Measurements from ENCODE around the gene SLC35E2B. TPM values are rescaled to one million over a fixed set of nuclear protein-coding genes. Genes with fewer than 3 reads are reported as not detected.
A peak's percentile ranks its signal among the peaks of the same experiment; 100 is the strongest.
"Not testable (repeated sequence)": the region's sequence is repeated elsewhere in the genome, so short reads cannot be mapped to it uniquely, and the experiment has no call there.

The SLC35E2B gene
- total RNA-seq, 4 donors from 2014 or later, result 34.0 to 59.9 (median 48.8) TPM

DNA sequence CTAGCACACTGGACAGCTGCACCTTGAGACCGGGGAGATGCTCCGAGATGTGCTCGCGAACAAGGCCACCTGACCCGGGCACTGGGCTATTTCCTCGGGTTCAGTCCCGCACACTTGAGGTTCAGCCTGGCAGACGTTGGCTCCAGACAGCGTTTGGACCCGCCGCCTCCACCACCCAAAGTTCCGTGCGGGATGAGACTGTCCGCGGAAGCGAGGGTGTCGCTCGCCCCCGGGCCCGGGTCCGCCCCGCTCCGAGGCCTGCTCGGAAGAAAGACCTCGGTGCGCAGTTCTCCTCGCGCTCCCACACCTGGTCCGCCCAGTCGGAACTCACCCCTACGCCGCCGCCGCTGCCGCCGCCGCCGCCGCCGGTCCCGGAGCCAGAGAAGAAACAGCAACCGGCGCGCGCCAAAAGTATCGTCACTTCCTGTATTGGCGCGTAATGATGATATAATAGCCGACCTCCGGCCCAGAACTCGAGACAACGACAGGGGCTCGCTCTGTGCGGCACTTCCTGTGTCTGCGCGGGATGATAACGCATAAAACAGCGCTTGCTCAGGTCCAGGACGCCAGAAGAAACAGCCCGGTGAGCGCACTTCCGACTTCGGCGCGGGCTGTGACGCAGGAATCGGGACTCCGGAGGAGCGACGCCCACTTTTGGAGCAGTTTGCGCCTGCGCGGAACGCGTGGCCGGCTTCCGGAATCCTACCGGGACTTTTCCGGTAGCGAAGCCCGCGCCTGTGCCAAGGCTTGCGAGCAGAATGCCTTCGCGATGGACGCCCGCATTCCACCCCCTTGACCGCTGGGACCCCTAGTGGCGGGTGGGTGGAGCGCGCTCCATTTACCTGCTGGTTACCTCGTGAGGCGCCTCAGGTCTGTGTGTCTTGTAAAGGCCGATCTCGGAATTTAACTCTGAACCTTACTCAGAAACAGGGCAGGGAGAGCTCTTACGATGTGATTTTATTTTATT is 33.7 kb downstream of the SLC35E2B start, which contains the start of gene CDK11B:
CDK11B (minus strand) TSS at position 422 of the 967 bp plus-strand sequence. CDS start 1,519 bp downstream, outside the sequence.
- Histone ChIP-seq H3K4me1 (peaks cover 21% of the 10 kb centered on the region), H3K36me3 (peaks cover 24% of the 10 kb centered on the region), H3K4me3 (peak within 1 kb of the TSS; percentile 83), H3K27ac (peak within 1 kb of the TSS; percentile 100)
- DNase-seq (ENCODE audit: low spot score in 2 of 2), result peak; percentile 93 to 96
- H3K9me3 ChIP-seq, H3K27me3 ChIP-seq: not testable (repeated sequence)
- WGBS, result under 1% methylated on average over 23 of the region's 96 CpGs
- TF ChIP-seq, protein P1, sequence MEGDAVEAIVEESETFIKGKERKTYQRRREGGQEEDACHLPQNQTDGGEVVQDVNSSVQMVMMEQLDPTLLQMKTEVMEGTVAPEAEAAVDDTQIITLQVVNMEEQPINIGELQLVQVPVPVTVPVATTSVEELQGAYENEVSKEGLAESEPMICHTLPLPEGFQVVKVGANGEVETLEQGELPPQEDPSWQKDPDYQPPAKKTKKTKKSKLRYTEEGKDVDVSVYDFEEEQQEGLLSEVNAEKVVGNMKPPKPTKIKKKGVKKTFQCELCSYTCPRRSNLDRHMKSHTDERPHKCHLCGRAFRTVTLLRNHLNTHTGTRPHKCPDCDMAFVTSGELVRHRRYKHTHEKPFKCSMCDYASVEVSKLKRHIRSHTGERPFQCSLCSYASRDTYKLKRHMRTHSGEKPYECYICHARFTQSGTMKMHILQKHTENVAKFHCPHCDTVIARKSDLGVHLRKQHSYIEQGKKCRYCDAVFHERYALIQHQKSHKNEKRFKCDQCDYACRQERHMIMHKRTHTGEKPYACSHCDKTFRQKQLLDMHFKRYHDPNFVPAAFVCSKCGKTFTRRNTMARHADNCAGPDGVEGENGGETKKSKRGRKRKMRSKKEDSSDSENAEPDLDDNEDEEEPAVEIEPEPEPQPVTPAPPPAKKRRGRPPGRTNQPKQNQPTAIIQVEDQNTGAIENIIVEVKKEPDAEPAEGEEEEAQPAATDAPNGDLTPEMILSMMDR (IDR thresholded peaks at IDR 0.05), result peak in 1 of 2 donors; percentile 23
- peak in 1 of 2 donors; percentile 60 for TF ChIP-seq POLR2A (IDR thresholded peaks at IDR 0.05)
- TF ChIP-seq POLR2AphosphoS5 (IDR thresholded peaks at IDR 0.05), result peak; percentile 23 to 87 (median 79)

DNA sequence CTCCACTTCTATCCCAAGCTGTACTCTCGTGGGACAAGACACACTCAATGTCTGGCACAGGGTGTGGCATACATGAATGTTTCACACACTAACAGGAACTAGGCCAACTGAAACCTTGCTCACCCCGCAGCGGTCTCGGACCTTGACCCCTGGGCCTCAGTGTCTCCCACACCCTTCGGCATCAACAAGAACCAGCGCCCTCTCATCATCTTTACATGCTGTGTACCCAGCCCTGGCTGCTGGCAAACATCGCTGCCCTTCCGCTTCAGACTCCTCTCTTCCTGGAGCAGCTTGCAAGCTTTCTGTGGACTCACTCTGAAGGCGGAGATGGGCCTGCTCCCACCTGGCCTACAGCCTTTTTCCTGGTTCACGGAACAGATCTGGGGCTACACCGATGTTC is 44.3 kb downstream of the SLC35E2B start:
- H3K27ac ChIP-seq, H3K4me3 ChIP-seq, H3K4me1 ChIP-seq, H3K9me3 ChIP-seq, H3K27me3 ChIP-seq: not testable (repeated sequence)
- peaks cover 64% of the 10 kb centered on the region for H3K36me3 ChIP-seq
- WGBS, result 93% methylated on average over 11 of the region's 11 CpGs
- peak in 1 of 2 donors; percentile 54 for DNase-seq (ENCODE audit: low spot score in 2 of 2)

DNA sequence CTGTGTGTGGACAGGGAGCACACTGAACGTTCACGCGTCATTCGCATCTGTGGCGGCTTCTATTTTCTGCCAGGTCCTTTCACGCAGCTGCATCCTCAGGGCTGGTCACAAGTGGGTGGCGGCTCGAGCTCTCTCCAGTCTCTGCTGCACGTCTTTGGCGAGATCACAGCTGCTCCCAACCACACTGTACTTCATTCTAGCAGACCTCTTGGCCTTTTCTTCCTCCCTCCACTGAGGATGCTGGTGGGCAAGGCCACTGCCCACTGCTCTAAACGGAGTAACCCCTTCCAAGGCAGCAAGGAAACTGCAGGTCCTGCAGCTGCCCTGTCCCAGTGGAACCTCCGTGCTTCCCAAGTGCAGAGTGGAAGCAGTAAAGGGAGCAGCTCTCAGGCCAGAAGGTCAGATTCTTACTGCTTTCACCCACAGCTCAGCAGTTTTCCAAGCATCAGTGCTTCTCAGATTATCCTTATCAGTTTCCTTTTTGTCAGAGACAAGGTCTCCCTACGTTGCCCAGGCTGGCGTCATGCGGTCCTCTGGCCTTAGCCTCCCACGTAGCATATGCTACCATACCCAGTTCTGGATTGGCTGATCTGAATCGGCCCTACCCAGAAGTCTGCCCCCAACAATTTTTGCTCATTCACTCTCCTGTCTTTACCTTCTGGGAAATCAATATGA is 44.9 kb downstream of the SLC35E2B start:
- H3K9me3 ChIP-seq, H3K4me1 ChIP-seq, H3K27me3 ChIP-seq, H3K4me3 ChIP-seq, H3K27ac ChIP-seq: not testable (repeated sequence)
- peaks cover 59% of the 10 kb centered on the region for H3K36me3 ChIP-seq
- 92% methylated on average over 17 of the region's 17 CpGs for WGBS
- DNase-seq (ENCODE audit: low spot score in 2 of 2), result peak in 1 of 2 donors; percentile 41

DNA sequence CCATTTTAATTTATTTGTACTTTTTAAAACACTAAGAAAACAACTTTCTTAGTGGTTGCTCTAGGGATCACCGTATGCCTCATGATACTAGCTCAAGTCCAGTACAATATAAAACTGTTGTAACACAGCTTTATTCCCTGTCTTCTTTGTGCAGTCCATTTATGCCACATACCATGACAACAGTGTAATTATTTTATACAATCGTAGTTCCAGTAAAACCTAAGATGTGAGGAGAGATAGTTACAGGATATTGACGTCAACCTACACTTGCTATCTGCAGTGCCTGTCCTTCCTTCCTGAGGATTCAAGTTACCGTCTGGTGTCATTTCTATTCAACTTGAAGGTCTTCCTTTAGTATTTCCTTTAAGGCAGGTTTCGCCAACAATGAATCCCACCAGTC is 46.3 kb downstream of the SLC35E2B start:
- not testable (repeated sequence) for H3K27me3 ChIP-seq; H3K9me3 ChIP-seq; H3K4me1 ChIP-seq; H3K4me3 ChIP-seq; DNase-seq (ENCODE audit: low spot score in 2 of 2); H3K27ac ChIP-seq
- peaks cover 45% of the 10 kb centered on the region for H3K36me3 ChIP-seq
- WGBS, result 92% methylated on average over 5 of the region's 5 CpGs

DNA sequence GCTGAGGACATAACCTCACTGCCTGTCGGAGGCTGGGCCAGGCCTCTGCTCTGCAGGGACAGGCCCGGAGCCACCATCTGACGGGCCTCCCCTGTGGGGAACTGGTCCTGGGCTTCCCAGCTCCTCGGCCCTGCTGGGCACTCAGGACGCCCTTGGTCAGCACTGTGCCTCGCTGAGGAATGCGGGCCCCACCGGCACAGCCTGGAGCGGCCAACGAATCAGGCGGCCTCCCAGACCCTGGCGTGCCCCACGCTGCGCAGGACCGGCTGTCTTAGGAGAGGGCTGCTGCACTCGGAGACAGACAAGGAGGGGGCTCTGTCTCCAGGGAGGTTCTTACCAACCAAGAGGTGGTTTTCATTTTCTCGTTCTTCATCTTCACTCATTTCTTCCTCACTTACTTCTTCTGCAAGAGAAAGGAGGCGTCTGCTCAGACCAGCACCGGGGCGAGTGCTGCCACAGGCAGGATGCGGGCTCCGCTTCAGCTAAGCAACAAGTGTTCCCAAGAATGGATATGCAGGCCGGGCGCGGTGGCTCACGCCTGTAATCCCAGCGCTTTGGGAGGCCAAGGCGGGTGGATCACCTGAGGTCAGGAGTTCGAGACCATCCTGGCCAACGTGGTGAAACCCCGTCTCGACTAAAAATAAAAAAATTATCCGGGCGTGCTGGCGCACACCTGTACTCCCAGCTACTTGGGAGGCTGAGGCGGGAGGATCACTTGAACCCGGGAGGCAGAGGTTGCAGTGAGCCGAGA is 51.7 kb downstream of the SLC35E2B start:
- not testable (repeated sequence) for H3K27ac ChIP-seq; H3K9me3 ChIP-seq; H3K4me1 ChIP-seq; H3K27me3 ChIP-seq; DNase-seq (ENCODE audit: low spot score in 2 of 2); H3K4me3 ChIP-seq
- 96% methylated on average over 15 of the region's 38 CpGs for WGBS
- peaks cover 38% of the 10 kb centered on the region for H3K36me3 ChIP-seq

DNA sequence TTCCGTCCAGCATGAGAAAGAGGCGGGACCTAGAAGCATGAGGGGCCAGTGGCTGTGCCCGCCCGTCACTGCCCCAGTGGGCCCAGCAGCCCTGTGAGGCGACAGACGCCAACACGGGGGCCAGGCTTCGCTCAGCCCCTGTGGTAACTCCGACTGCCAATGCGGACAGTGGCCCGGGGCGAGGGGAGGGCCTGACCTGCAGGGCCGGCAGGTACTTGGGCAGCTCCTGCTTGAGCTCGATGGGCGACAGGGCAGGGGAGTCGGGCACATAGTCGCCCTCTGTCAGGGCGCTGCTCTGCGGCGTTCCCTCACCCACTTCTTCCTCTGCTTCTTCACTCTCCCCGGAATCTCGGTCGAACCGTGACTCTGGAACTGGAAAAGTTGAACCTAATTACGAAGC is 52.5 kb downstream of the SLC35E2B start:
- not testable (repeated sequence) for H3K27me3 ChIP-seq; H3K4me3 ChIP-seq; H3K27ac ChIP-seq; H3K4me1 ChIP-seq; H3K9me3 ChIP-seq; DNase-seq (ENCODE audit: low spot score in 2 of 2)
- WGBS, result 100% methylated on average over 4 of the region's 25 CpGs
- peaks cover 38% of the 10 kb centered on the region for H3K36me3 ChIP-seq

DNA sequence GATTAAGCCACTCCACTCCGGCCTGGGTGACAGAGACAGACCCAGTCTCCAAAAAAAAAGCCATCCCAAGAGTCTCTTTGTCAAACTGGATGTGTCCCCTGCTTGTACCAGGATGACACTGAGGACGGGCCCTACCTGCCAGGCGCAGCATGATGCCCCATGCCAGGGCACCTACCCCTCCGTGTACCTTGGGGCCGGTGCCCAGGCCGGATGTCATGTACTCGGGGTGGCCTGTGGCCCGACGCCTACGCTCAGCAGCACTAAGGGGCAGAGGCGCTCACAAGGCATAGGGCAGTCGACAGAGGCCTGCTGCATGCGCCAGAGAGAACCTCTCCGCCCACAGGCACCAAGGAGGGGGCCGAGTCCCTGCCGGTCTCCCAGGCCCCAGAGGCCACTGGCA is 53.2 kb downstream of the SLC35E2B start:
- H3K9me3 ChIP-seq; H3K4me3 ChIP-seq; H3K4me1 ChIP-seq; H3K27me3 ChIP-seq; H3K27ac ChIP-seq; DNase-seq (ENCODE audit: low spot score in 2 of 2): not testable (repeated sequence)
- WGBS, result no CpG with 5 or more reads among the region's 16 CpGs
- H3K36me3 ChIP-seq, result peaks cover 38% of the 10 kb centered on the region

DNA sequence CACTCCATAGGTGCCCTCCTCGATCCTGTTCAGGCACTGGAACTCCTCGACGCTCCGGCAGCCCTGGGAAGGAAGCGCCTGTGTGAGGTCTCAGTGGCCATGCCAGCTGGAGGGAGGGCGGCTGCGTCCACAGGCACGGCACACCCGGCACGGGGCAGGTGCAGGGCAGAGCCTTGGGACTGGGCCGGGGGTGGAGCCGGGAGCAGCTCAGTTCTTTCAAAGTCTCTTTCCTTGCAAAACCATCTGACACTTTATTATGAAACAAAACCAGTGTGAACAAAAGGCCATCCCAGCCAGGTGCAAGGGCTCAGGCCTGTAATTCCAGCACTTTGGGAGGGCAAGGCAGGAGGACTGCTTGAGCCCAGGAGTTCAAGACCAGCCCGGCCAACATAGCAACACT is 54.1 kb downstream of the SLC35E2B start:
- not testable (repeated sequence) for H3K27me3 ChIP-seq; H3K4me1 ChIP-seq; H3K4me3 ChIP-seq; H3K9me3 ChIP-seq; H3K27ac ChIP-seq; DNase-seq (ENCODE audit: low spot score in 2 of 2)
- H3K36me3 ChIP-seq, result peaks cover 38% of the 10 kb centered on the region
- WGBS, result 71% methylated on average over 1 of the region's 13 CpGs

DNA sequence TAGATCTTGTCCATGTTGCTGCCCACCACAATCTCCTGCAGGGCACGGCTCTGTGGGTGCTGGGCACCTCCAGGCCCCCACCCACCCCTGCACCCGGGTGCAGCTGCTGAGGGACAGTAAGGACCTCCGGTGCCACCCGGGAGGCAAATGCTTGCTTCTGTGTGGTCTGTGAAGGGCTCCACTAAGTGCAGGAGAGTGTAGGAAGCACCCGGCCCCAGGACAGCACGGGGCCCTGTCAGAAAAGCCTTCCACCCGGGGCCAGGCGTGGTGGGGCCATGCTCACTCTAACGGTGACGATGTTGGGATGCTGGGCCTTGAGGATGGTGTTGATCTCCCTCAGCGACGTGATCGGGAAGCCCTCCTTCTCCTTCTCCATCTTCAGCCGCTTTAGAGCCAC is 55.1 kb downstream of the SLC35E2B start:
- peak in 1 of 2 donors; percentile 56 for DNase-seq (ENCODE audit: low spot score in 2 of 2)
- H3K36me3 ChIP-seq, result peaks cover 38% of the 10 kb centered on the region

DNA sequence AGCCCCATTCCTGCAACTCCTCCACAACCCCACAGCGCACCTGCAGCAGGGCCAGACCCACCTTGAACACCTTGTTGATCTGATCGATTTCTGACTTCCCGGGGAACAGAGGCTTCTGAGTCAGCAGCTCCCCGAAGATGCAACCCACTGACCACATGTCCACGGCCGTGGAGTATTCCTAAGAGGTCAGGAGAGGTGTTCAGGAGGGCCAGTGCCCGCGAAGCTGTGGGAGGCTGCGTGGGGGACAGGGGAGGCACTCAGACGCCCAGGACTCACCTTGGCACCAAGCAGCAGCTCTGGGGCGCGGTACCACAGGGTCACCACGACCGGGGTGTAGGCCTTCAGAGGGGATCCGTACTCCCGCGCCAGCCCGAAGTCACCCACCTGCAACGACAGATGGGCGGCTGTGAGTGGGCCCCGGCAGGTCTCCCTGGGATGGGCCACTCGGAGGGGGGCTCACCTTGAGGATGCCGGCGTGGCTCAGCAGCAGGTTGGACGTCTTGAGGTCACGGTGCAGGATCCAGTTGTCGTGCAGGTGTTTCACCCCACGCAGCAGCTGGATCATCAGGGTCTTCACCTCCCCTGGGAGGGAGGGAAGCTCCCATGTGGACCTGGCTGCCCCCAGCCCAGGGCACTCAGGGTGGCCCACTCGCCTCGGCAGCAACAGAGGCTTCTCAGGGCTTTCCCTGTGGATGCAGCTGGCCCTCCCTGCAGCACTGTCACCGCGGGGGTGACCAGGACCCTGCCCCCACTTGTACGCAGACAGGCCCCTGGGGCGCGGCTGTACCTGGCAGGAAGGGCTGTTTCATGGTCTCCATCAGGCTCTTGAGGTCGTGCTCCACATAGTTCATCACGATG is 55.7 kb downstream of the SLC35E2B start:
- not testable (repeated sequence) for H3K27ac ChIP-seq, H3K27me3 ChIP-seq, H3K9me3 ChIP-seq, H3K4me3 ChIP-seq, H3K4me1 ChIP-seq
- H3K36me3 ChIP-seq, result peaks cover 38% of the 10 kb centered on the region
- 92% methylated on average over 32 of the region's 37 CpGs for WGBS
- DNase-seq (ENCODE audit: low spot score in 2 of 2), result peak in 1 of 2 donors; percentile 57

More for the DNA sequence above, 55.1 kb downstream of the SLC35E2B start:
- H3K27ac ChIP-seq, H3K4me3 ChIP-seq, H3K27me3 ChIP-seq, H3K4me1 ChIP-seq, H3K9me3 ChIP-seq: not testable (repeated sequence)
- 84% methylated on average over 14 of the region's 14 CpGs for WGBS

DNA sequence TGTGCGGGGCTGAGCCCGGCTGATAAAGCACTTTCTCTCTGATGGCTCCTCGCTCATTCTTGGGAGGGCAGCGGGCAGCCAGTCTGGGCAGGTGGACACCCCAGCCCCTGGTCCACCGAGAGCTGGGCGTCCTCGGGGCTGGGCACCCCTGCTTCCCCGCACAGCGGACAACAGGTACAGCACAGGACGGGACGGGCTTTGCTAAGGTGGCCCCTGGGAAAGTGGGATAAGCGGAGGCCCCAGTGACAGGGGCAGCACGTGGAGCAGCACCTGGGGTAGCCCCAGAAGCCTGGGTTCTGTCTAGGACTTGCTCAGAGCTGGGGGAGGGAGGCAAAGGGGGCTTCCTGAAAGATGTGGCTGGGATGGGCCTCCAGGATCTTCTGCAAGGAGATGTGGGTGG is 58.0 kb downstream of the SLC35E2B start:
- H3K4me3 ChIP-seq, H3K9me3 ChIP-seq, H3K27ac ChIP-seq: not testable (repeated sequence)
- H3K36me3 ChIP-seq, result peaks cover 25% of the 10 kb centered on the region
- H3K27me3 ChIP-seq, result peaks cover 26% of the 10 kb centered on the region
- peaks cover 27% of the 10 kb centered on the region for H3K4me1 ChIP-seq
- peak in 1 of 2 donors; percentile 74 for DNase-seq (ENCODE audit: low spot score in 2 of 2)
- 98% methylated on average over 9 of the region's 13 CpGs for WGBS
